Activated gamma-delta T cell treated with anti-CD3 and anti-CD28 coated beads, Interleukin-2, amount 50 U/mL, for 16 hours (primary cell): ENCODE measurements around the gene ABHD17C.
"Not testable (repeated sequence)": the region's sequence is repeated elsewhere in the genome, so short reads cannot be mapped to it uniquely, and the experiment has no call there.

Experiments used
- DNase-seq: peaks from one replicate; pipeline ENCODE4 v3.0.0-alpha.2; 2020; ENCODE audit warnings: low read depth

ABHD17C gene

GRCh38 chr15:80695099-80695910, at the start of gene ABHD17C:
ABHD17C (plus strand) TSS chr15:80695310; CDS start chr15:80695430, 120 bp downstream.
- DNase-seq: no peak

- DNase-seq: no peak
Measured at GRCh38 chr15:80645494-80646065, 49.5 kb upstream of the ABHD17C start.

GRCh38 chr15:80647424-80647823, 47.7 kb upstream of the ABHD17C start:
- not testable (repeated sequence) for DNase-seq

GRCh38 chr15:80654299-80654698, 40.8 kb upstream of the ABHD17C start:
- no peak for DNase-seq

GRCh38 chr15:80659375-80659774, 35.7 kb upstream of the ABHD17C start:
- no peak for DNase-seq

- no peak for DNase-seq
Measured at GRCh38 chr15:80660119-80660518, 35.0 kb upstream of the ABHD17C start.

GRCh38 chr15:80662129-80662528, 33.0 kb upstream of the ABHD17C start:
- no peak for DNase-seq

- DNase-seq: no peak
Measured at GRCh38 chr15:80662757-80663553, 32.2 kb upstream of the ABHD17C start.

GRCh38 chr15:80665151-80665550, 30.0 kb upstream of the ABHD17C start:
- no peak for DNase-seq

GRCh38 chr15:80667936-80668335, 27.2 kb upstream of the ABHD17C start:
- no peak for DNase-seq

GRCh38 chr15:80668546-80669236, 26.4 kb upstream of the ABHD17C start:
- DNase-seq: no peak

GRCh38 chr15:80669663-80670273, 25.3 kb upstream of the ABHD17C start:
- no peak for DNase-seq

- no peak for DNase-seq
Measured at GRCh38 chr15:80673561-80674244, 21.4 kb upstream of the ABHD17C start.

- DNase-seq: no peak
Measured at GRCh38 chr15:80674245-80674614, 20.9 kb upstream of the ABHD17C start.

GRCh38 chr15:80677041-80677440, 18.1 kb upstream of the ABHD17C start:
- DNase-seq: no peak

GRCh38 chr15:80679167-80679803, 15.8 kb upstream of the ABHD17C start:
- DNase-seq: no peak

GRCh38 chr15:80679804-80680175, 15.3 kb upstream of the ABHD17C start:
- DNase-seq: no peak

GRCh38 chr15:80682201-80682600, 12.9 kb upstream of the ABHD17C start:
- no peak for DNase-seq

- no peak for DNase-seq
Measured at GRCh38 chr15:80684697-80685096, 10.4 kb upstream of the ABHD17C start.

GRCh38 chr15:80685628-80686027, 9.5 kb upstream of the ABHD17C start:
- no peak for DNase-seq

GRCh38 chr15:80689294-80689693, 5.8 kb upstream of the ABHD17C start:
- DNase-seq: no peak
